Measurements from ENCODE around the gene UBA3.

DNA sequence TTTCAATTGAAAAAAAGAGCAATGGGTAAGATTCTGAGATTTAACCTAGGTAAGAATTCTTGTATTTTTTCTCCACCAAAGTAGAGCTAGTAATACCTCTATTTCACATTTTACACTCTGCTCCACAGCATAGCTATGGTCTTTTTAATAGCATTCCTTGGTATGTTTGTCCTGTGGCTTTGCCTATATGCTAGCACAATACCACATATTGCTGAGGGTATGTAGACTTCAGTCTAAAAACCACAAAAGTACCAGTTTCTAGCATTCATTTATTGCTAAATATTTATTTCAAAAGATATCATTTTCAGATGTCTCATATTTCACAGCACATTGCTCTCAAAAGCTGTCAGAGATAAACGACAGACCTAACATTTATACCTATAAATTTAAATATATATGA is 48.5 kb downstream of the UBA3 start:
- TF ChIP-seq, protein P1, sequence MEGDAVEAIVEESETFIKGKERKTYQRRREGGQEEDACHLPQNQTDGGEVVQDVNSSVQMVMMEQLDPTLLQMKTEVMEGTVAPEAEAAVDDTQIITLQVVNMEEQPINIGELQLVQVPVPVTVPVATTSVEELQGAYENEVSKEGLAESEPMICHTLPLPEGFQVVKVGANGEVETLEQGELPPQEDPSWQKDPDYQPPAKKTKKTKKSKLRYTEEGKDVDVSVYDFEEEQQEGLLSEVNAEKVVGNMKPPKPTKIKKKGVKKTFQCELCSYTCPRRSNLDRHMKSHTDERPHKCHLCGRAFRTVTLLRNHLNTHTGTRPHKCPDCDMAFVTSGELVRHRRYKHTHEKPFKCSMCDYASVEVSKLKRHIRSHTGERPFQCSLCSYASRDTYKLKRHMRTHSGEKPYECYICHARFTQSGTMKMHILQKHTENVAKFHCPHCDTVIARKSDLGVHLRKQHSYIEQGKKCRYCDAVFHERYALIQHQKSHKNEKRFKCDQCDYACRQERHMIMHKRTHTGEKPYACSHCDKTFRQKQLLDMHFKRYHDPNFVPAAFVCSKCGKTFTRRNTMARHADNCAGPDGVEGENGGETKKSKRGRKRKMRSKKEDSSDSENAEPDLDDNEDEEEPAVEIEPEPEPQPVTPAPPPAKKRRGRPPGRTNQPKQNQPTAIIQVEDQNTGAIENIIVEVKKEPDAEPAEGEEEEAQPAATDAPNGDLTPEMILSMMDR (IDR thresholded peaks at IDR 0.05), result no peak
- no peak for TF ChIP-seq POLR2A (IDR thresholded peaks at IDR 0.05)
